HG02938 (cell line): Measurements from ENCODE around the gene ZNF77.
"Not testable (repeated sequence)": the region's sequence is repeated elsewhere in the genome, so short reads cannot be mapped to it uniquely, and the experiment has no call there.

Experiments
- ATAC-seq: cut with Tn5 transposase; IDR thresholded peaks from one replicate; pipeline ENCODE4 v1.9.1; 2021; ENCODE audit warnings: mild to moderate bottlenecking, moderate library complexity; ENCODE audit not compliant: unreplicated experiment

Gene ZNF77

GRCh38 chr19:2944775-2945574, at the start of gene ZNF77:
Gene ZNF77, minus strand, starts transcription at chr19:2944971. Its CDS starts 131 bp downstream, at chr19:2944840.
- peak; percentile 93 for ATAC-seq

- no peak for ATAC-seq
Measured at GRCh38 chr19:2993579-2993978, 48.8 kb upstream of the ZNF77 start.

DNA sequence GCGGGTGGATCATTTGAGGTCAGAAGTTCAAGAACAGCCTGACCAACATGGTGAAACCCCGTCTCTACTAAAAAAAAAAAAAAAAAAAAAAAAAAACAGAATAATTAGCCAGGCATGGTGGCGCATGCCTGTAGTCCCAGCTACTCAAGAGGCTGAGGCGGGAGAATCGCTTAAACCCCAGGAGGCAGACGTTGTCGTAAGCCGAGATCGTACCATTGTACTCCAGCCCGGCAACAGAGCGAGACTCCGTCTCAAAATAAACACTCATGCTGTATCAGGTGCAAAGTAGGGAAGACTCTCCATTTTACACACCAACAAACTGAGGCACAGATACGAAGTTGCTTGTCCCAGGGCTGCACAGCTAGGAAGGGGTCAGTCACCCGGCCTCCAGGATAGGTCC, 48.2 kb upstream of the ZNF77 start:
- ATAC-seq: no peak

DNA sequence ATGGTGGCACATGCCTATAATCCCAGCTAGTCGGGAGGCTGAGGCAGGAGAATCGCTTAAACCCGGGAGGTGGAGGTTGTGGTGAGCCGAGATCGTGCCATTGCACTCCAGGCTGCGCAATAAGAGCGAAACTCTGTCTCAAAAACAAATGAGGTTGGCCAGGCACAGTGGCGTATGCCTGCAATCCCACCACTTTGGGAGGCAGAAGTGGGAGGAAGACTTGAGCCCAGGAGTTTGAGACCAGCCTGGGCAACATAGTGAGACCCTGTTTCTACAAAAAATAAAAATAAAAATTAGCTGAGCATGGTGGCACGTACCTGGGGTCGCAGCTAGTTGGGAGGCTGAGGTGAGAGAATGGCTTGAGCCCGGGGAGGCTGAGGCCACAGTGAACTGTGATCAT, 47.6 kb upstream of the ZNF77 start:
- ATAC-seq: not testable (repeated sequence)

DNA sequence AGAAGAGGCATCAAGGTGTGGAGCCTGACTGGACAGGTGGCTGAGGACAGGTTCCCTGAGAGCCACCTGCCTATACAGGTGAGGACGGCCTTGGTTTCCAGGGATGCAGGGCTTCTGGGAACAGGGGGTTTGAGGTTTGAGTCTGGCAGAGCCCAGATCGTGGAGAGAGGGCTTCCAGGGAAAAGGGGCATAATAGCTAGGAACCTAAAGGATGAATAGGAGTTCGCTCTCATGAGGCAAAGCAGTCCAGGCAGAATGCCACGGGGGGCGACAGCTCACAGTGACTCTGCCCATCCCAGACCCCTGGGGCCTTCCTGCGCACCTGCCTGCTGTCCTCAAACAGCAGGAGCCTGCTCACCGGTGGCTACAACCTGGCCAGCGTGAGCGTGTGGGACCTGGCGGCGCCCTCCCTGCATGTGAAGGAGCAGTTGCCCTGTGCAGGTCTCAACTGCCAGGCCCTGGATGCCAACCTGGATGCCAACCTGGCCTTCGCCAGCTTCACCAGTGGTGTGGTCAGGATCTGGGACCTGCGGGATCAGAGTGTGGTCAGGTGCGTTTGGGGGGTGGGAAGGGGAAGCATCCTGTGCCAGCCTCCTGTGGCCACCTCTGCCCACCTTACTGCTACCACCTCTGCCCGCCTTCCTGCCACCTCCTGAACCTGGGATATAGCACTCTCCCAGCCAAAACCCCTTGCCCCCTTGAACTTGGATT, 44.6 kb upstream of the ZNF77 start:
- no peak for ATAC-seq

DNA sequence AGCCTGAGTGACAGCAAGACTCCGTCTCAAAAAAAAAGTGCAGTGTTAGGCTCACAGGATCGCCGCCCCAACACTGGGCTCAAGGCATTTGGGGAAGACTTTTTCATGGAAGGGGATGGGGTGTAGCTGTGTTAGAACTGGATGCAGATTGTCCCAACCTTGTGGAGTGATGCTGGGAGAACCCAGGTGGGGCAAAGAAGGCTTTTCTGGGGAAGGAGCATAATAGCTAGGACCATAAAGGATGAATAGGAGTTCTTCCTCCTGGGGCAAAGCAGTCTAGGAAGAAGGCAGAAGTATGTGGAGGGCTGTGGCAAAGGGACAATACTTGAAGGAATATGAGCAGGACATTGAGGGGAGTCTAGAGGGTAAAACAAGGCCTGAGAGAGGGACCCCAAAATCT, 43.8 kb upstream of the ZNF77 start:
- ATAC-seq: no peak

DNA sequence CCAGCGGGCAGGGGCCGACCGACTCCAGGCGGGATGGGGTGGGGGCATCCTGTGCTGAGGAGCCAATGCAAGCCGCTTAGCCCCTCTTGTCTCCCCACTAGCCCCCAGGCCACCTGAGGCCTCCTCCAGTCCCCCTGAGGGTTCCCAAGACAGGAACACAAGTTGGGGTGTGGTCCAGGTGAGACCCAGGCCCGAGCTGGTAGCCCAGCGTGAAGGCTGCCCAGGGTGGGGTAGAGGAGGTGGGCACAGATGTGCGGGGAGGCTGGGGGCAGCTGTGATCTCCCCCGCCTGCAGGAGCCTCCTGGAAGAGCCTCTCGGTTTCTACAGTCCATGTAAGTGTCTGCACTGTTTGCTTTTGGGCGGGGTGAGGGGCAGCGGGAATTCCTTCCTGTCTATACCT, 43.0 kb upstream of the ZNF77 start:
- ATAC-seq: no peak

DNA sequence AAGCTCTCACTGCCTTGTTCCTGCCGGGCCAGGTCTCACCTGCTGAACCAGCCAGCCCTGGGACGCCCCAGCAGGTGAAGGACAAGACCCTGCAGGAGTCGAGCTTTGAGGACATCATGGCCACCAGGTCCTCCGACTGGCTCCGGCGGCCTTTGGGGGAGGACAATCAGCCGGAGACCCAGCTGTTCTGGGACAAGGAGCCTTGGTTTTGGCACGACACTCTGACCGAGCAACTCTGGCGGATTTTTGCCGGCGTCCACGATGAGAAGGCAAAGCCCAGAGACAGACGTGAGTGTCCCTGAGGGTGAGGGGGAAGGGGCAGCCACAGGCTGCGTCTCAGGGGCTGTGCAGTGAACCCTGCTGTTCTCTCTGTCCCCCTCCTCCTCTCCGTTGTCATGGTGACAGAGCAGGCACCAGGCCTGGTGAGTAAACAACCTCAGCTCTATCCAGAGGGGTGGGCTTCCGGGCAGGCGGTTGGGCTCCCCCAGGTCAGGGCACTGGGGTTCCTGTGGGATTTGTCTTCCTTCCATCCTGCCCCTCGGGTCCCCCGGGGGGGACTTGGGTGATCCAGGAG, 42.3 kb upstream of the ZNF77 start:
- ATAC-seq: no peak

DNA sequence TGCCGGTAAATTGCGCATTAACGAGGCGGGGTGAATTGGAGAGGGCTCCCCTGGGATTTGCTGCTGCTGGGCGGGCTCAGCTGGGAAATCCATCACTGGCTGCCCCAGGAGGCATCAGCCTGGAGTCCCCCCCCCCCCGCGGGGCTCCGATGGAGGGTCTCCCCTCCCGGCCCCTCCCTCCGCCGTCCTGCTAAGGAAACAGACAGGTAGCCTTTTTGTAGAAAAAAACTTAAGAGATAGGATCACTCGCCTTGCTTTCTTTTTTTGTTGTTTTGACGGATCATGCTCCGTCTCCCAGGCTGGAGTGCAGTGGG, 39.4 kb upstream of the ZNF77 start:
- ATAC-seq: no peak

- no peak for ATAC-seq
Measured at GRCh38 chr19:2983351-2984214, 38.8 kb upstream of the ZNF77 start.

DNA sequence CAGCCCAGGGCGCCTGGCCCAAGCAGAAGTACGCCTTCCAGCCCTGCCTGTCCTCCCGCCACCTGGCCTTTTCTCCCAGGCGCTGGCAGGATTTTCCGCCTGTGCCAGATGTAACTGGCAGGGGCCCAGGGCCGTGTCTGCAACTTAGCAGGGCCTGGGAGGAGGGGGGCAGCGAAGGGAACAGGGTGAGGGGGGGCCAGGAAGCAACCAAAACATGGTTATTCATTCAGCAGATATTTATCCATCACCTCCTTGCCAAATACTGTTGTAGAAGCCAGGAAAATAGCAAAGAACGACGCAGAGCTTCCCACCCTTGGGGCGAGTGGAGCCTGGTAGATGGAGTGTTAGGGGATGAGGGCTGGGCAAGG, 38.2 kb upstream of the ZNF77 start:
- ATAC-seq: no peak

- ATAC-seq: no peak
Measured at GRCh38 chr19:2982561-2982960, 37.8 kb upstream of the ZNF77 start.

DNA sequence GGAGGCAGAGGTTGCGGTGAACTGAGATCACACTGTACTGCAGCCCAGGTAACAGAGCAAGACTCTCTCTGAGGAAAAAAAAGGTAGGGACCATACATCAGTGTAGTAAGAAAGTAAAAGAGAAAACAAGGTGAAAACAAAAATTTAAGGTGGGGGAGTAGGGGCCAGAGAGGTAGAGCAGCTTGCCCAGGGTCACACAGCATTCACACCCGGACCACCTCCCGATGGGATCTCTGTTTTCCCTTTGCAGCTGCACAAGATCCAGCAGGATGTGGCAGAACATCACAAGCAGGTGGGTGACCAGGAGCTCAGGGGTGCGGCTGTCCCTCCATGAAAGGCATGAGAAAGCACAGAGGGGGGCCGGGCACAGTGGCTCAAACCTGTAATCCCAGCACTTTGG, 37.1 kb upstream of the ZNF77 start:
- no peak for ATAC-seq

- ATAC-seq: no peak
Measured at GRCh38 chr19:2978772-2979171, 34.0 kb upstream of the ZNF77 start.

DNA sequence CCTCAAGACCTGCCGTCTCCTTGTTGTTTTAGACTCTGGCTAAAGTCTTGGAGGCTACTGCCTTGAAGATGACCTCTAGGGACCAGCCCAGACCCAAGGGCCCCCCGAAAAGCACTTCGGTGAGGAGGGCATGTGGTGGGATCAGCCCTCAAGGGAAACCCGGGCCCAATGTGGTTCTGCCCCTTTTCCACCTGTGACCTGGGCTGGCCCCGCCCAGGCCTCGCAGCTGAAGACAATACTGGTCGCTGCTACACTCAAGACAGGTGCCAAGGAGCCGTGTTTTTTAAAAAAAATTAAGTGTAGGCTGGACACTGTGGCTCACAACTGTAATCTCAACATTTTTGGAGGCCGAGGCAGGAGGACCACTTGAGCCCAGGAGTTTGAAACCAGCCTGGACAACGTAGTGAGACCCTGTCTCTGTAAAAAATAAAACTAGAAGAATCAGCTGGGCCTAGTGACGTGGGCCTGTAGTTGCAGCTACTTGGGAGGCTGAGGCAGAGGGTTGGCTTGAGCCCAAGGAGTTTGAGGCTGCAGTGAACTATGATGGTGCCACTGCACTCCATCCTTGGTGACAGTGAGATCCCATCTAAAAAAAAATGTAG, 33.5 kb upstream of the ZNF77 start:
- no peak for ATAC-seq

DNA sequence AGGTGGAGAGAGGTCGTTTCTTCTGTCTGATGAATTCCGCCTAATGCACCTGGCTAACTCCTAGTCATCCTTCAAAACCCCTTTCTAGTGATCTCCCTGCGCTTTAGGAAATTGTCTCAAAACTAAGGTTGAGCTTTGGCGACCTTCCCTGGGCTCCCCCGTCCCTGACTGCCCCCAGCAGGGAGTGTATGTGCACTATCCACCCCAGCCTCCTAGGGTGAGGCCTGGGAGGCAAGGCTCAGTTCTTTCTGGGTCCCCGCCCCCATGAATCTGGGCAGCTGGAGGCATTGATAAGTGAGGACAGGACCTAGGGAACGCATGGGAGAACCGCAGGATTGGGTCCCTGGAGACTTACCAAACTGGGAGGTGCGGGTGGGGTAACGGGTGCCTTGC, 33.0 kb upstream of the ZNF77 start:
- no peak for ATAC-seq

DNA sequence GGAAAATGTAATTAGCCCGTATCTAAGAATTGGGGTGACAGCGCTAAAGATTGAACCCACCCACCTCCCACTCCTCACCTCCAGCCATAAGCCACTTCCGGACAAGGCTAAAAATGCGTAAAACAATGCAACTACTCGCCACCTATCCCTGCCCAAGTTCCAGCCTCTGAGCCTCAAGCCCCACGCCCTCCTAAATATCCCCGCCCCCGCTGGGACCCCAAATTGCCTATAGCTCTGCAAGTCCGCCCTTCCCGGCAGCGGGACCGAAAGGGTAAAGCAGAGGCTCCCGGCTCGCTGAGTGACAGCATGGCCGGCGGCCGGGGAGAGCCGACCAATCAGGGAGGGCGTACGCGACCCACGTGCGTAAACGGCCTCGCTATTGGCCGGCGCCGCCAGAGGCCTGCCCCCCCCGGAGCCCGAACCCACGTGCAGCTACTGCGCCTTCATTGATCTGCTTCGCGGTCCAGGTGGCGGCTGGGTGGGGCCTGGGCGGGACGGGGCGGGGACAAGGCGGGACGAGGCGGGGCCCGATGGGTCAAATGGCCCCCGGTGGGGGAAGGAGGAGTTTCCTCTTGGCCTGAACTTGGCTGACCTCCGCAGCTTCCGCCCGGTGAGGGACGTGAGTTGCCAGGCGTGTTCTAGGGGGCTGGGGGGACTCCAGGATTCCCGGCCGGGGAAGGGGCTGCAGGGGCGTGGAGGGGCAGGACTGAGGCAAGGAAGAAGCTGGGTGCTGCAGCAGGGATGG, 32.4 kb upstream of the ZNF77 start, which contains the start of gene TLE6:
TLE6 (plus strand) TSS at position 564 of the 745 bp plus-strand sequence. CDS start 670 bp downstream, outside the sequence.
- peak; percentile 87 for ATAC-seq

GRCh38 chr19:2976609-2977000, 31.8 kb upstream of the ZNF77 start:
- ATAC-seq: no peak

DNA sequence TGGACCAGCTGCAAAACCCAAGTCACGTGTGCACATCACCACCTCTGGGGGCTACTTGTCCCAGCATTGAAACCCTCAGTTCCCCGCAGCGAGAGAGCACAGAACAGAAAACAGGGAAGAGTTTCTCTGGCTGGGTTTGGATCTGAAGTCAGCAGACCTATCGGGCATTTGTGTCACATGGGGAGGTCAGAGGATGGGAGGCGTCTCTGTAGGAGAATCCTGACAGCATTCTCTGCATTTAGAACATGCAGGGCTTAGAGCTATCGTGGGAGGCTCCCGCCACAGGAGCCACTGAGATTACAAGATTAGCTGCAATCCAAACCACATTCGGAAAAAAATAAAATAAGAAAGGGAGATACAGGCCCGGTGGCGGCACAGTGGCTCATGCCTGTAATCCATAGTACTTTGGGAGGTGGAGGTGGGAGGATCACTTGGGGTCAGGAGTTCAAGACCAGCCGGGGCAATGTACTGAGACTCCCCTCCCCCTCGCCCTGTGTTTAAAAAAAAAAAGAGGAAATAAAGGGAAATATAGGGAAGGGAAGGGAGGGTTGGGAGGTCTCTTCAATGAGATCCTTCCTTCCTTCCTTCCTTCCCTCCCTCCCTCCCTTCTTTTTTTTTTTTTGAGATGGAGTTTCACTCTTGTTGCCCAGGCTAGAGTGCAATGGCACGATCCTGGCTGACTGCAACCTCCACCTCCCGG, 29.7 kb upstream of the ZNF77 start:
- no peak for ATAC-seq

- no peak for ATAC-seq
Measured at GRCh38 chr19:2973229-2973628, 28.5 kb upstream of the ZNF77 start.
